GM12864 (cell line): Measurements from ENCODE around the gene STEAP4.

ENCODE experiments used
- DNase-seq: peaks from one replicate; pipeline ENCODE4 v3.0.0-alpha.2; 2011; ENCODE audit warnings: low read depth
- H3K4me3 ChIP-seq: 2 replicates; pipeline ENCODE4 v1.5.1; 2011; ENCODE audit warnings: mild to moderate bottlenecking, low read depth, low read length, control low read depth
- TF ChIP-seq, protein P1 (sequence below): IDR thresholded peaks from 2 replicates; pipeline ENCODE4 v1.5.1; 2011; ENCODE audit warnings: low read depth, mild to moderate bottlenecking, moderate library complexity, low read length, control low read depth, inconsistent platforms; ENCODE audit errors: missing control alignments

Gene STEAP4

DNA sequence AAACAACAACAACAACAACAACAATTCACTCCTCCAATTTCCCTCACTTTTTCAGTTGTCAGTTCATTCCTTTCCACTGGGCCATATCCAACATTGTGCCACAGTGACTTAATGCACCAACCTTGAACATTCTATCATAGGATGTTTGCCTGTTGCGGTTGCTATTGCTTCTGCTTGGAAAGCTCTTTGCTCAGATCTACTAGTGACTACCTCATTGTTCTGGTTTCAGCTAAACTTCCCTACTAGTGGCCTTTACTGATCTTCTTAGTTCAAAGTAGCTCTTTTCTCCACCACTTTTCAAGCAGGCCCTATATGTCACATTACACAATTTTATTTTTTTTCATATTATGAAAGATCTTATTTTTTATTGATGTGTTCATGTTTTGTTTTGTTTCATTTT is 9.8 kb upstream of the STEAP4 start:
- TF ChIP-seq, protein P1, sequence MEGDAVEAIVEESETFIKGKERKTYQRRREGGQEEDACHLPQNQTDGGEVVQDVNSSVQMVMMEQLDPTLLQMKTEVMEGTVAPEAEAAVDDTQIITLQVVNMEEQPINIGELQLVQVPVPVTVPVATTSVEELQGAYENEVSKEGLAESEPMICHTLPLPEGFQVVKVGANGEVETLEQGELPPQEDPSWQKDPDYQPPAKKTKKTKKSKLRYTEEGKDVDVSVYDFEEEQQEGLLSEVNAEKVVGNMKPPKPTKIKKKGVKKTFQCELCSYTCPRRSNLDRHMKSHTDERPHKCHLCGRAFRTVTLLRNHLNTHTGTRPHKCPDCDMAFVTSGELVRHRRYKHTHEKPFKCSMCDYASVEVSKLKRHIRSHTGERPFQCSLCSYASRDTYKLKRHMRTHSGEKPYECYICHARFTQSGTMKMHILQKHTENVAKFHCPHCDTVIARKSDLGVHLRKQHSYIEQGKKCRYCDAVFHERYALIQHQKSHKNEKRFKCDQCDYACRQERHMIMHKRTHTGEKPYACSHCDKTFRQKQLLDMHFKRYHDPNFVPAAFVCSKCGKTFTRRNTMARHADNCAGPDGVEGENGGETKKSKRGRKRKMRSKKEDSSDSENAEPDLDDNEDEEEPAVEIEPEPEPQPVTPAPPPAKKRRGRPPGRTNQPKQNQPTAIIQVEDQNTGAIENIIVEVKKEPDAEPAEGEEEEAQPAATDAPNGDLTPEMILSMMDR: no peak
- no peak for DNase-seq
- H3K4me3 ChIP-seq: no peak overlapping the region

- no peak overlapping the region for H3K4me3 ChIP-seq
- TF ChIP-seq, protein P1: no peak
- no peak for DNase-seq
Observed at GRCh38 chr7:88315522-88315921, 8.8 kb upstream of the STEAP4 start.

GRCh38 chr7:88314061-88314491 is 7.4 kb upstream of the STEAP4 start:
- DNase-seq: no peak
- no peak overlapping the region for H3K4me3 ChIP-seq
- TF ChIP-seq, protein P1: no peak

DNA sequence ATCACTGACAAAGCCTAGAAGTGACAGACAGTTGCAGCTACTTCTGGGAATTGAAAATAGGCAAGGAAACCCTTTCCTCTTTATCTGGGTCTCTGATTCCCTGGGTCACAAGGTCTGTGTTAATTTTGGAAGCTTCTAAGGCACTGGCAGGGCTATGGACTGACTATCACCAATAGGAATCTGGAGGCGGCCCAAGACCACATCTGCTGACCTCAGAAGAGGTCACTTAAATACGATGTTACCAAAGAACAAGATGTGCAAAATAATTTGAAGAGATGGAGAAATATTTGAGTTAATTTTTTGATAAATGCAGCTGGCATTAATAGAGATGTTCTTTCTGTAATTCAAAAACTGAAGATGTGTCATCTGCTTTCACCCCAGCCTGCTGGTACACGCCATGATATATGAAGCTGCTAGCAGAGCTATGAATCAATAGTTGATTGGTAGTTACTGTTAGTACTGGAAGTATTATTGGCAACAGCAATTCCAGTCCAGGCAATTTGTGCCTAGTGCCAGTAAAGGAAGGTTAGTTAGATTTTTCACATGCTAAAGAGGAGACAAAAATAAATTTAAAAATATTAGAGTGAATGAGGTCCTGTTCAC is 5.5 kb upstream of the STEAP4 start:
- no peak for DNase-seq
- no peak overlapping the region for H3K4me3 ChIP-seq
- TF ChIP-seq, protein P1: no peak

GRCh38 chr7:88311675-88312036 is 5.0 kb upstream of the STEAP4 start:
- DNase-seq: no peak
- no peak overlapping the region for H3K4me3 ChIP-seq
- TF ChIP-seq, protein P1: no peak

DNA sequence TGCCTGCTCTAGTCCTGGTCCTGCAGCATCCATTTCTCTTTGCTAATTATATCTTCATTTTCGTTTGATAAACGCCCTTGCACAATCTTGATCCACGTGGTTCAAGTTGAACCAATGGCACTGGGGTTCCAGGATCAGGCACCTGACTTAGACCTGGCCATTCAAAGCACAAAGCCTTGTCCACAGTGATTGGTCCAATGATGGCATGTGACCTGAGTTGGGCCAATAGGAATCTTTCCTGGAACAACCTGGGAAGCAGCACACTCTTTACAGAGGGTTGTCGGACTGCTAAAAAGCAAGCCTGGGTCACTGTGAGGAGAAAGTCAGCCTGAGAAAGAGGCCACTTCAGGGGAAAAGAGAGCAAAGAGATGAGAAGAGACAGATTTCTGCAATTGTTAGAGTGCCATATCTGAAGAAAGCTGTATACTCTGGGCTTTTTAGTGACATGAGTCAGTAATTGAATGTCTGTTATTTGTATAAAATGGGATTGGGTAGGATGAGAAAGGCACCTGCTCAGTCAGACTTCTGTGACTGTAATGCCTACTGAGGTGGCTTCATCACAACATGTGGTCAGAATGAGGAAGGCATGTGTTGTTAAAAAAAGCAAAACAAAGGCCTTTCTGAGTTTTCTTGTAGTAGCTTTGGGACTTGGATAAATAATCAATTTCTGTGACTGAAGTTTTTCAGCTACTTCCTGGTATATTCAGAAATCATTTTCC is 4.4 kb upstream of the STEAP4 start:
- no peak overlapping the region for H3K4me3 ChIP-seq
- no peak for DNase-seq
- TF ChIP-seq, protein P1: no peak

DNA sequence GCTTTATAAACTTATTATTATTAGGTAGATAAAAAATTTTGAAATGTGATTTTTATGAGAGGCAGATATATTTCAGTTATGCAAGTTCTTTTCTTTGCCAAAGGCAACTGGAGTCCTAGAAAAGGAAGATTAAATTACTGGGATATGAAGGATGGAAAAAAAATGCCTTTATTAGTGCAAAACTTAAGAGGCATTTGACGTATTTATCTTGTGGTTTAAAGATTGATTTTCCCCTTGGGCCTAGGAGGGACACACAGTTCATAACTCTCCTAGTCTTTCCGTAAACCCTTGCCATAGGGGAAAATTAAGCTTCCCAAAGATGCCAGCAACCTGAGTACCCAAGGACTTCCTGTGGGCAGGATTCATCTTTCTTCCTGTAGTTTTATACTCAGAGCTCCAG is 3.1 kb upstream of the STEAP4 start:
- H3K4me3 ChIP-seq: no peak overlapping the region
- TF ChIP-seq, protein P1: no peak
- no peak for DNase-seq
